T-cell (primary cell): ENCODE data around the gene S1PR2. TPM values are rescaled to one million over a fixed set of nuclear protein-coding genes. Genes with fewer than 3 reads are reported as not detected.
A peak's percentile ranks its signal among the peaks of the same experiment; 100 is the strongest.
"Not testable (repeated sequence)": the region's sequence is repeated elsewhere in the genome, so short reads cannot be mapped to it uniquely, and the experiment has no call there.

ENCODE experiments used
- ATAC-seq, 4 experiments: fragments of 200-7000 bp in 3 of 4; fragments of 150-1000 bp in 1 of 4; cut with Tn5 transposase; replicated peaks in 1 of 4; 1 replicate in 3 of 4; 2 replicates in 1 of 4; pipeline ENCODE4 v1.10.0; 2021; ENCODE audit warnings: moderate library complexity in 3 of 4, mild to moderate bottlenecking in 2 of 4, moderate number of reproducible peaks in 1 of 4
- CTCF ChIA-PET, 2 donors: fragments of 300-600 bp; sonication (Branson Sonifier 250); formaldehyde crosslinking; loops; one replicate each; lab custom pipeline; 2022; ENCODE audit warnings: antibody characterized with exemption in 2 of 2; lab: Charles Lee
- POLR2A ChIA-PET, 2 donors: fragments of 300-600 bp; sonication (Branson Sonifier 250); formaldehyde crosslinking; loops; one replicate each; lab custom pipeline; 2022; ENCODE audit warnings: antibody characterized with exemption in 2 of 2; lab: Charles Lee
- DNase-seq, 35 experiments: peaks; one replicate each; pipeline versions ENCODE4 v3.0.0 to v3.0.0-alpha.2; 2013 to 2023
- H3K27ac ChIP-seq: one replicate; pipeline ENCODE4 v1.5.1; 2013; ENCODE audit warnings: low read length
- H3K27me3 ChIP-seq, 2 experiments: replicated peaks in 1 of 2; 1 replicate in 1 of 2; 2 replicates in 1 of 2; pipeline versions ENCODE4 v1.6.1 to v1.7.0; 2013; ENCODE audit warnings: low read length in 1 of 2, mixed read lengths in 1 of 2; ENCODE audit not compliant: control insufficient read depth in 2 of 2, insufficient read depth in 2 of 2; ENCODE audit errors: extremely low read depth in 1 of 2
- H3K36me3 ChIP-seq, 2 donors: 1 replicate in 1 of 2; 2 replicates in 1 of 2; pipeline versions ENCODE4 v1.6.1 to v1.7.0; 2013; ENCODE audit warnings: low read length in 1 of 2; ENCODE audit not compliant: control insufficient read depth in 2 of 2, insufficient read depth in 1 of 2; ENCODE audit errors: extremely low read depth in 1 of 2
- H3K4me1 ChIP-seq, 2 experiments: 1 replicate in 1 of 2; 2 replicates in 1 of 2; pipeline versions ENCODE4 v1.6.1 to v1.7.0; 2013; ENCODE audit warnings: low read length in 2 of 2, mixed read lengths in 1 of 2; ENCODE audit not compliant: insufficient read depth in 2 of 2, control insufficient read depth in 1 of 2; ENCODE audit errors: extremely low read depth in 1 of 2
- H3K4me3 ChIP-seq, 2 donors: 1 replicate in 1 of 2; 2 replicates in 1 of 2; pipeline versions ENCODE4 v1.5.1 to v1.7.0; 2013; ENCODE audit warnings: mild to moderate bottlenecking in 2 of 2, low read length in 1 of 2, moderate library complexity in 1 of 2; ENCODE audit not compliant: control insufficient read depth in 1 of 2; ENCODE audit errors: extremely low read depth in 1 of 2
- H3K9me3 ChIP-seq: 2 replicates; pipeline ENCODE4 v1.7.0; 2013
- H3K27ac Mint-ChIP-seq, 2 donors: one replicate each; pipeline ENCODE4 v1.8.0; 2020 to 2021; ENCODE audit warnings: mild to moderate bottlenecking in 2 of 2, mixed read lengths in 2 of 2
- H3K27me3 Mint-ChIP-seq, 2 donors: one replicate each; pipeline ENCODE4 v1.8.0; 2021 to 2022; ENCODE audit warnings: mixed read lengths in 2 of 2
- H3K36me3 Mint-ChIP-seq: one replicate; pipeline ENCODE4 v1.8.0; 2021; ENCODE audit warnings: mixed read lengths
- H3K4me1 Mint-ChIP-seq, 3 donors: one replicate each; pipeline ENCODE4 v1.8.0; 2020 to 2022; ENCODE audit warnings: mixed read lengths in 3 of 3, mild to moderate bottlenecking in 1 of 3
- H3K4me3 Mint-ChIP-seq, 3 donors: one replicate each; pipeline ENCODE4 v1.8.0; 2020 to 2022; ENCODE audit warnings: mild to moderate bottlenecking in 3 of 3, mixed read lengths in 3 of 3, moderate library complexity in 3 of 3
- H3K9me3 Mint-ChIP-seq, 3 donors: one replicate each; pipeline ENCODE4 v1.8.0; 2020 to 2022; ENCODE audit warnings: mixed read lengths in 3 of 3
- WGBS: methylation state at CpG from one replicate; pipeline ENCODE4 v1.1.5; 2013; ENCODE audit warnings: missing lambda C conversion rate; ENCODE audit not compliant: insufficient coverage; 5-methylcytosine and 5-hydroxymethylcytosine counted together
- total RNA-seq, 35 experiments: library from RNA in 6 of 35; stranded (reverse) in 6 of 35; fragments of 120-200 nt in 1 of 35; gene quantifications; one replicate each; pipeline versions ENCODE4 v1.2.1 to v1.2.4 and lab custom pipeline; 2013 to 2026

Gene S1PR2
- total RNA-seq, 5 donors from 2014 or later (not counting 1 experiment from before 2014, with no cell fraction given), result 6.2 to 11.4 (median 9.8) TPM

DNA sequence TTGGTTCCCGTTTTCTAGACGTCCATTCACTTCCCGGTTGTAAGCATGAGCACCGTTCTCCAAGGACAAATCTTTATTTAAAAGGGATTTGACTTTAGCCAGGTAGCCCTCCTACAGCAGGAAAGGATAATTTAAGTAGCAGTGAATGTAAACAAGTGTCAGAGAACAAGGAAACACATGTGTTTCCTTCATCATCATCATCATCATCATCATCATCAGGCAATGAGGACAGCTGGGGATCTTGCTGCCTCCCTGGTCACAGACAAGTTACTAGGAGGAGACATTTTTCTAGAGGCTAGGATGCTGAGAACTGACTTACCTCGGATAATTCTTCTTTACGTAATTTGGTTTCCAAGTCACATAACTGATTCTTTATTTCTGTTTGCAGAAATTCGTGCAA, 50.7 kb downstream of the S1PR2 start:
- DNase-seq (no peak), ATAC-seq (no peak)
- no peaks in the 10 kb centered on the region for H3K27me3 ChIP-seq
- H3K27ac ChIP-seq, result no peak overlapping the region
- peaks cover 26% of the 10 kb centered on the region for H3K36me3 Mint-ChIP-seq
- H3K4me1 Mint-ChIP-seq, result peaks cover 8% of the 10 kb centered on the region in 3 donors
- no peak overlapping the region for H3K27ac Mint-ChIP-seq
- H3K9me3 Mint-ChIP-seq, result no peaks in the 10 kb centered on the region
- H3K4me3 Mint-ChIP-seq, result no peak overlapping the region
- ChIA-PET POLR2A (no interaction called here), CTCF (no interaction called here)
- H3K4me1 ChIP-seq, result peaks cover 0 to 6% of the 10 kb centered on the region in 2 experiments
- no CpG with 5 or more reads among the region's 7 CpGs for WGBS
- H3K9me3 ChIP-seq, result no peaks in the 10 kb centered on the region
- H3K36me3 ChIP-seq, result peaks cover 20 to 69% of the 10 kb centered on the region in 2 donors
- no peak overlapping the region for H3K4me3 ChIP-seq
- no peaks in the 10 kb centered on the region for H3K27me3 Mint-ChIP-seq

DNA sequence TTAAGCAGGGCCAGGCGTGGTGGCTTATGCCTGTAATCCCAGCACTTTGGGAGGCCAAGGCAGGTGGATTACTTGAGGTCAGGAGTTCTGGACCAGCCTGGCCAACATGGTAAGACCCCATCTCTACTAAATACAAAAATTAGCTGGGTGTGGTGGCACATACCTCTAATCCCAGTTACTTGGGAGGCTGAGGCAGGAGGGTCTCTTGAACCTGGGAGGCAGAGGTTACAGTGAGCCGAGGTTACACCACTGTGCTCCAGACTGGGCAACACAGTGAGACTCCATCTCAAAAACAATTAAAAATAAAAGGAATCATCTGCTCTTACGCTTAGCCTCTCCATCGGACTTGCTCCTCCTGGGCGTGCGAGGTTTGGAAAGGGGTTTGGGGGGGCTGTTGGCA, 51.1 kb downstream of the S1PR2 start:
- H3K27ac ChIP-seq, H3K27me3 ChIP-seq, POLR2A ChIA-PET, ATAC-seq, CTCF ChIA-PET, H3K27ac Mint-ChIP-seq, H3K4me1 Mint-ChIP-seq, DNase-seq, H3K9me3 Mint-ChIP-seq, H3K4me3 Mint-ChIP-seq, H3K4me3 ChIP-seq, H3K27me3 Mint-ChIP-seq, H3K4me1 ChIP-seq, H3K9me3 ChIP-seq: not testable (repeated sequence)
- H3K36me3 Mint-ChIP-seq, result peaks cover 26% of the 10 kb centered on the region
- WGBS, result no CpG with 5 or more reads among the region's 6 CpGs
- H3K36me3 ChIP-seq, result peaks cover 20 to 74% of the 10 kb centered on the region in 2 donors

DNA sequence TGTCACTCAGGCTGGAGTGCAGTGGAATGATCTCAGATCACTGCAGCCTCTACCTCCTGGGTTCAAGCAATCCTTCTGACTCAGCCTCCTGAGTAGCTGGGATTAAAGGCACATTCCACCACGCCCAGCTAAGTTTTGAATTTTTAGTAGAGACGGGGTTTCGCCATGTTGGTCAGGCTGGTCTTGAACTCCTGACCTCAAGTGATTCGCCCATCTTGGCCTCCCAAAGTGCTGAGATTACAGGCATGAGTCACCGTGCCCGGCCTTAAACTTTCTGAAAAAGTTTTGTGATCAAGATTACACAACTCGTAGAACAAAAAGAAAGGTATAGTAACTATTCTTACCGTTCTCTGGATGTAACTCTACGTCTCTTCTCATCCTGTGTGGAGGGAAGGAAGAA, 57.6 kb downstream of the S1PR2 start:
- Mint-ChIP-seq H3K27ac (peak overlapping the region in 1 of 2 donors; percentile 74), H3K9me3 (no peaks in the 10 kb centered on the region), H3K27me3 (no peaks in the 10 kb centered on the region), H3K4me1 (peaks cover 0 to 3% (median 3%) of the 10 kb centered on the region in 3 donors), H3K36me3 (peaks cover 38% of the 10 kb centered on the region), H3K4me3 (no peak overlapping the region)
- ATAC-seq, result no peak
- Histone ChIP-seq H3K27ac (no peak overlapping the region), H3K4me3 (no peak overlapping the region), H3K36me3 (peaks cover 15 to 77% of the 10 kb centered on the region in 2 donors), H3K27me3 (no peaks in the 10 kb centered on the region), H3K9me3 (no peaks in the 10 kb centered on the region), H3K4me1 (no peaks in the 10 kb centered on the region)
- CTCF ChIA-PET, result interaction anchor here in 1 of 2 donors (1.0 kb wide), 1 partner anchor 227 kb away, joined by 5 read pairs; no protein-coding TSS in a partner anchor
- 93% methylated on average over 5 of the region's 9 CpGs for WGBS
- POLR2A ChIA-PET, result interaction anchor here (0.5 to 0.7 kb wide), 2 partner anchors 29 to 160 kb away, joined by 3 to 5 read pairs; no protein-coding TSS in a partner anchor
- no peak for DNase-seq

Other genes with a start within 250 kb of the S1PR2 start
- 1 to 10 TPM in 3 of 5 donors, under 1 TPM in 2; 0.13 to 3.4 (median 2.2) TPM for gene COL5A3, start 220.8 kb downstream of the S1PR2 start, total RNA-seq
- not detected for gene RDH8, start 217.8 kb downstream of the S1PR2 start, total RNA-seq
- 100 to 1,000 TPM in 3 of 5 donors, 10 to 100 TPM in 2; 75.5 to 116 (median 109) TPM for gene SHFL, start 145.0 kb downstream of the S1PR2 start, total RNA-seq
- 1 to 10 TPM in 3 of 5 donors, under 1 TPM in 2; 0.37 to 1.7 (median 1.1) TPM for gene ANGPTL6, start 128.7 kb downstream of the S1PR2 start, total RNA-seq
- 100 to 1,000 TPM in 3 of 5 donors, 10 to 100 TPM in 2; 89.3 to 140 (median 123) TPM for gene PPAN, start 125.0 kb downstream of the S1PR2 start, total RNA-seq
- gene P2RY11, start 119.6 kb downstream of the S1PR2 start, total RNA-seq, result 10 to 100 TPM; 58.8 to 75.2 (median 61.7) TPM
- gene EIF3G, start 111.4 kb downstream of the S1PR2 start, total RNA-seq, result 100 to 1,000 TPM; 288 to 435 (median 387) TPM
- gene DNMT1, start 36.4 kb downstream of the S1PR2 start, total RNA-seq, result 100 to 1,000 TPM; 199 to 245 (median 235) TPM
- 10 to 100 TPM; 32.9 to 56.6 (median 53.1) TPM for gene MRPL4, start 20.9 kb upstream of the S1PR2 start, total RNA-seq
- 10 to 100 TPM in 1 of 5 donors, 1 to 10 TPM in 4; 4.2 to 11.0 (median 5.9) TPM for gene ICAM1, start 39.8 kb upstream of the S1PR2 start, total RNA-seq
- under 1 TPM; 0.47 to 0.79 (median 0.53) TPM for gene ICAM4, start 55.6 kb upstream of the S1PR2 start, total RNA-seq
- 1 to 10 TPM in 1 of 5 donors, under 1 TPM in 4; 0.20 to 1.1 (median 0.59) TPM for gene ICAM5, start 58.6 kb upstream of the S1PR2 start, total RNA-seq
- 10 to 100 TPM in 2 of 5 donors, 1 to 10 TPM in 3; 3.9 to 11.8 (median 8.1) TPM for gene ZGLP1, start 78.5 kb upstream of the S1PR2 start, total RNA-seq
- gene FDX2, start 84.7 kb upstream of the S1PR2 start, total RNA-seq, result 10 to 100 TPM in 3 of 5 donors, 1 to 10 TPM in 2; 5.7 to 16.8 (median 11.4) TPM
- gene RAVER1, start 102.2 kb upstream of the S1PR2 start, total RNA-seq, result 10 to 100 TPM; 31.5 to 68.2 (median 61.2) TPM
- gene ICAM3, start 108.3 kb upstream of the S1PR2 start, total RNA-seq, result 100 to 1,000 TPM; 167 to 233 (median 183) TPM
- gene TYK2, start 149.2 kb upstream of the S1PR2 start, total RNA-seq, result 100 to 1,000 TPM; 277 to 346 (median 323) TPM
- gene CDC37, start 172.2 kb upstream of the S1PR2 start, total RNA-seq, result 100 to 1,000 TPM; 163 to 205 (median 190) TPM
- gene PDE4A, start 189.2 kb upstream of the S1PR2 start, total RNA-seq, result 10 to 100 TPM in 1 of 5 donors, 1 to 10 TPM in 4; 2.2 to 13.3 (median 6.2) TPM